Stomach (tissue), 9 donors: Measurements from ENCODE around the gene TFB1M. TPM values are rescaled to one million over a fixed set of nuclear protein-coding genes. Genes with fewer than 3 reads are reported as not detected.

Source experiments
- DNase-seq, 2 donors: peaks; one replicate each; pipeline versions ENCODE4 v3.0.0 to v3.0.0-alpha.2; 2013 to 2019
- H3K27ac ChIP-seq, 5 donors: fragments of 200-600 bp in 4 of 5; sonication (generic) in 4 of 5; one replicate each; pipeline ENCODE4 v1.5.1; 2013 to 2019; ENCODE audit warnings: mild to moderate bottlenecking in 1 of 5, moderate library complexity in 1 of 5
- H3K27me3 ChIP-seq, 3 donors: fragments of 200-600 bp; sonication (generic); one replicate each; pipeline ENCODE4 v1.5.1; 2017 to 2019; ENCODE audit warnings: mixed run types in 1 of 3
- H3K36me3 ChIP-seq, 4 donors: fragments of 200-600 bp; sonication (generic); 1 replicate in 3 of 4; 2 replicates in 1 of 4; pipeline ENCODE4 v1.5.1; 2016 to 2019
- H3K4me1 ChIP-seq, 4 donors: fragments of 200-600 bp; sonication (generic); one replicate each; pipeline ENCODE4 v1.5.1; 2016 to 2019
- H3K4me3 ChIP-seq, 4 donors: fragments of 200-600 bp; sonication (generic) in 3 of 4; one replicate each; pipeline ENCODE4 v1.5.1; 2016 to 2019; ENCODE audit warnings: mild to moderate bottlenecking in 1 of 4
- H3K9me3 ChIP-seq, 4 donors: fragments of 200-600 bp; sonication (generic); one replicate each; pipeline ENCODE4 v1.5.1; 2016 to 2019
- CTCF ChIP-seq, 7 experiments: fragments of 450-650 bp in 4 of 7; fragments of 200-600 bp in 3 of 7; sonication (generic) in 3 of 7; IDR thresholded peaks; one replicate each; pipeline ENCODE4 v1.5.1; 2016 to 2019; ENCODE audit warnings: antibody characterized with exemption in 7 of 7, control low read depth in 2 of 7, mild to moderate bottlenecking in 1 of 7
- EP300 ChIP-seq: sonication (generic); formaldehyde crosslinking; IDR thresholded peaks from one replicate; pipeline ENCODE4 v1.6.1; 2017; ENCODE audit warnings: antibody characterized with exemption
- POLR2A ChIP-seq, 4 donors: fragments of 450-650 bp; IDR thresholded peaks; one replicate each; pipeline ENCODE4 v1.6.1; 2016; ENCODE audit warnings: antibody characterized with exemption in 4 of 4, control low read depth in 2 of 4, mild to moderate bottlenecking in 1 of 4, moderate library complexity in 1 of 4
- POLR2AphosphoS5 ChIP-seq, 3 donors: sonication (generic); formaldehyde crosslinking; IDR thresholded peaks; one replicate each; pipeline ENCODE4 v1.6.1; 2016; ENCODE audit warnings: antibody characterized with exemption in 3 of 3
- whole genome bisulfite sequencing, 5 donors: extraction: QIAGEN DNeasy Blood & Tissue Kit in 3 of 5; methylation state at CpG; one replicate each; pipeline versions ENCODE4 v1.1.5 to v1.1.7; 2013 to 2018; 5-methylcytosine and 5-hydroxymethylcytosine counted together
- intact Hi-C: fragments of 100-400 bp; cut with DNase I; formaldehyde crosslinking; loops from one replicate; pipeline ENCODE4 v1.15.1; 2023; ENCODE audit warnings: low total_unique reads
- polyA plus RNA-seq, 3 donors: library from polyadenylated mRNA; stranded (reverse); fragments of 200-250 nt; gene quantifications; one replicate each; pipeline ENCODE4 v1.2.3, GENCODE V29; 2013
- total RNA-seq, 5 donors: library from RNA; depleted of rRNA; stranded (reverse); fragments of >200 nt; gene quantifications; one replicate each; pipeline versions ENCODE4 v1.1.0 to v1.2.3, GENCODE V29; 2014 to 2016
- donor health status: healthy with polysubstance abuse.
- donor health status: Bipolar disorder and iron deficiency.
- donor health status: healthy.

Gene TFB1M
- total and polyA plus RNA-seq, 8 donors: 5.4 to 37.9 (median 13.7) TPM

GRCh38 chr6:155328074-155328538 is 13.8 kb upstream of the TFB1M start:
- H3K36me3 ChIP-seq: no peaks in the 10 kb centered on the region
- peaks cover 0 to 14% (median 11%) of the 10 kb centered on the region in 4 donors for H3K4me1 ChIP-seq
- H3K4me3 ChIP-seq: no peak overlapping the region
- WGBS, 5 donors: 56 to 85% (median 64%) methylated on average over 6 of the region's 6 CpGs
- no peaks in the 10 kb centered on the region for H3K9me3 ChIP-seq
- intact Hi-C loops: no loop called here
- TF ChIP-seq POLR2A (IDR thresholded peaks at IDR 0.05) (no peak), CTCF (IDR thresholded peaks at IDR 0.05) (no peak), POLR2AphosphoS5 (IDR thresholded peaks at IDR 0.05) (no peak), EP300 (no peak)
- peak overlapping the region; percentile 54 to 82 (median 72) for H3K27ac ChIP-seq
- no peak for DNase-seq
- H3K27me3 ChIP-seq: no peaks in the 10 kb centered on the region

GRCh38 chr6:155327326-155328073 is 13.2 kb upstream of the TFB1M start:
- intact Hi-C loops: no loop called here
- Histone ChIP-seq H3K9me3 (no peaks in the 10 kb centered on the region), H3K36me3 (no peaks in the 10 kb centered on the region), H3K27ac (peak overlapping the region in 4 of 5 donors; percentile 54 to 74 (median 70)), H3K4me3 (no peak overlapping the region), H3K27me3 (no peaks in the 10 kb centered on the region), H3K4me1 (peaks cover 0 to 14% (median 11%) of the 10 kb centered on the region in 4 donors)
- WGBS, 5 donors: 0% methylated on average over 1 of the region's 1 CpG
- peak; percentile 61 to 92 for DNase-seq
- TF ChIP-seq CTCF (IDR thresholded peaks at IDR 0.05) (peak in 5 of 7 experiments; percentile 62 to 87 (median 80)), EP300 (no peak), POLR2A (IDR thresholded peaks at IDR 0.05) (no peak), POLR2AphosphoS5 (IDR thresholded peaks at IDR 0.05) (peak in 1 of 3 donors; percentile 15)

- Histone ChIP-seq H3K27me3 (no peaks in the 10 kb centered on the region), H3K27ac (no peak overlapping the region), H3K4me3 (no peak overlapping the region), H3K4me1 (peaks cover 0 to 14% (median 11%) of the 10 kb centered on the region in 4 donors), H3K36me3 (no peaks in the 10 kb centered on the region), H3K9me3 (no peaks in the 10 kb centered on the region)
- TF ChIP-seq POLR2A (IDR thresholded peaks at IDR 0.05) (no peak), CTCF (IDR thresholded peaks at IDR 0.05) (no peak), EP300 (no peak), POLR2AphosphoS5 (IDR thresholded peaks at IDR 0.05) (no peak)
- no peak for DNase-seq
- 73 to 83% (median 79%) methylated on average over 6 of the region's 6 CpGs for WGBS, 5 donors
- intact Hi-C loops: no loop called here
Measured at GRCh38 chr6:155325700-155326516, 11.6 kb upstream of the TFB1M start.

- DNase-seq: no peak
- no peak overlapping the region for H3K27ac ChIP-seq
- intact Hi-C loops: no loop called here
- no peaks in the 10 kb centered on the region for H3K9me3 ChIP-seq
- TF ChIP-seq POLR2AphosphoS5 (IDR thresholded peaks at IDR 0.05): no peak
- TF ChIP-seq EP300: no peak
- no peak for TF ChIP-seq POLR2A (IDR thresholded peaks at IDR 0.05)
- TF ChIP-seq CTCF (IDR thresholded peaks at IDR 0.05): no peak
- no peaks in the 10 kb centered on the region for H3K36me3 ChIP-seq
- no peaks in the 10 kb centered on the region for H3K27me3 ChIP-seq
- no peak overlapping the region for H3K4me3 ChIP-seq
- peaks cover 0 to 14% (median 11%) of the 10 kb centered on the region in 4 donors for H3K4me1 ChIP-seq
Measured at GRCh38 chr6:155324993-155325392, 10.7 kb upstream of the TFB1M start.
